Measurements from ENCODE around the gene TMEM178B. TPM values are rescaled to one million over a fixed set of nuclear protein-coding genes. Genes with fewer than 3 reads are reported as not detected.

The TMEM178B gene
- total RNA-seq, 2 donors from 2014 or later: 1.7 to 4.1 TPM

GRCh38 chr7:141370650-141371049 is 296.8 kb downstream of the TMEM178B start:
- Mint-ChIP-seq H3K27me3 (ENCODE audit: insufficient read depth) (no peaks in the 10 kb centered on the region), H3K36me3 (ENCODE audit: low read depth) (no peaks in the 10 kb centered on the region), H3K4me1 (peaks cover 13% of the 10 kb centered on the region), H3K27ac (no peak overlapping the region), H3K9me3 (no peaks in the 10 kb centered on the region), H3K4me3 (no peak overlapping the region)
- TF ChIP-seq CTCF (conservative IDR thresholded peaks at IDR 0.05): no peak
- no peak overlapping the region for H3K9ac ChIP-seq (ENCODE audit: extremely low read depth, low read length, poor library complexity, severe bottlenecking)
- H3K36me3 ChIP-seq (ENCODE audit: control insufficient read depth, insufficient read depth, low read length): no peaks in the 10 kb centered on the region
- 91% methylated on average over 5 of the region's 5 CpGs for WGBS, 2 experiments (ENCODE audit: insufficient coverage in 1 of 2, insufficient read length in 1 of 2)
- H3K4me3 ChIP-seq (ENCODE audit: low read length): no peak overlapping the region
- no peaks in the 10 kb centered on the region for H3K27me3 ChIP-seq (ENCODE audit: control insufficient read depth, insufficient read depth, low read length, poor library complexity, severe bottlenecking)
- no peaks in the 10 kb centered on the region for H3K9me3 ChIP-seq (ENCODE audit: control insufficient read depth, low read length)
- H3K4me1 ChIP-seq (ENCODE audit: control insufficient read depth, insufficient read depth, low read length): no peaks in the 10 kb centered on the region
- no peak overlapping the region for H3K27ac ChIP-seq (ENCODE audit: low read depth, low read length)
- no peak for DNase-seq

- Mint-ChIP-seq H3K27me3 (ENCODE audit: insufficient read depth) (no peaks in the 10 kb centered on the region), H3K4me1 (no peaks in the 10 kb centered on the region), H3K4me3 (no peak overlapping the region), H3K27ac (no peak overlapping the region), H3K36me3 (ENCODE audit: low read depth) (no peaks in the 10 kb centered on the region), H3K9me3 (peaks cover 3% of the 10 kb centered on the region)
- no peak for DNase-seq
- H3K36me3 ChIP-seq (ENCODE audit: control insufficient read depth, insufficient read depth, low read length): no peaks in the 10 kb centered on the region
- H3K9ac ChIP-seq (ENCODE audit: extremely low read depth, low read length, poor library complexity, severe bottlenecking): no peak overlapping the region
- H3K4me1 ChIP-seq (ENCODE audit: control insufficient read depth, insufficient read depth, low read length): no peaks in the 10 kb centered on the region
- no peaks in the 10 kb centered on the region for H3K27me3 ChIP-seq (ENCODE audit: control insufficient read depth, insufficient read depth, low read length, poor library complexity, severe bottlenecking)
- 96 to 98% methylated on average over 9 of the region's 9 CpGs for WGBS, 2 experiments (ENCODE audit: insufficient coverage in 1 of 2, insufficient read length in 1 of 2)
- no peak overlapping the region for H3K4me3 ChIP-seq (ENCODE audit: low read length)
- no peak for TF ChIP-seq CTCF (conservative IDR thresholded peaks at IDR 0.05)
- no peaks in the 10 kb centered on the region for H3K9me3 ChIP-seq (ENCODE audit: control insufficient read depth, low read length)
- no peak overlapping the region for H3K27ac ChIP-seq (ENCODE audit: low read depth, low read length)
Measured at GRCh38 chr7:141374425-141374824, 300.6 kb downstream of the TMEM178B start.

GRCh38 chr7:141375442-141375841 is 301.6 kb downstream of the TMEM178B start:
- H3K4me1 Mint-ChIP-seq: no peaks in the 10 kb centered on the region
- no peak for DNase-seq
- H3K4me3 Mint-ChIP-seq: no peak overlapping the region
- no peaks in the 10 kb centered on the region for H3K36me3 ChIP-seq (ENCODE audit: control insufficient read depth, insufficient read depth, low read length)
- H3K9ac ChIP-seq (ENCODE audit: extremely low read depth, low read length, poor library complexity, severe bottlenecking): no peak overlapping the region
- no peak for TF ChIP-seq CTCF (conservative IDR thresholded peaks at IDR 0.05)
- H3K27me3 Mint-ChIP-seq (ENCODE audit: insufficient read depth): no peaks in the 10 kb centered on the region
- no peaks in the 10 kb centered on the region for H3K27me3 ChIP-seq (ENCODE audit: control insufficient read depth, insufficient read depth, low read length, poor library complexity, severe bottlenecking)
- no peak overlapping the region for H3K4me3 ChIP-seq (ENCODE audit: low read length)
- peaks cover 3% of the 10 kb centered on the region for H3K9me3 Mint-ChIP-seq
- H3K9me3 ChIP-seq (ENCODE audit: control insufficient read depth, low read length): no peaks in the 10 kb centered on the region
- H3K27ac ChIP-seq (ENCODE audit: low read depth, low read length): no peak overlapping the region
- WGBS, 2 experiments (ENCODE audit: insufficient coverage in 1 of 2, insufficient read length in 1 of 2): 91 to 100% methylated on average over 2 of the region's 2 CpGs
- H3K36me3 Mint-ChIP-seq (ENCODE audit: low read depth): no peaks in the 10 kb centered on the region
- H3K4me1 ChIP-seq (ENCODE audit: control insufficient read depth, insufficient read depth, low read length): no peaks in the 10 kb centered on the region
- no peak overlapping the region for H3K27ac Mint-ChIP-seq
